Measurements from ENCODE around the gene IGFBP2. TPM values are rescaled to one million over a fixed set of nuclear protein-coding genes. Genes with fewer than 3 reads are reported as not detected.
A peak's percentile ranks its signal among the peaks of the same experiment; 100 is the strongest.

IGFBP2 gene
- total RNA-seq, 1 experiment from 2014 or later: 363 TPM

- H3K23me2 ChIP-seq (ENCODE audit: insufficient read length, low read depth, low read length, poor library complexity, severe bottlenecking): peaks cover 7% of the 10 kb centered on the region
- Mint-ChIP-seq H3K36me3 (ENCODE audit: insufficient read depth in 1 of 3, low read depth in 3 of 3) (peaks cover 0 to 4% (median 0%) of the 10 kb centered on the region in 3 experiments; a peak in 2 of 7 replicates), H3K9me3 (no peaks in the 10 kb centered on the region), H3K4me1 (peaks cover 44 to 51% of the 10 kb centered on the region in 2 experiments), H3K4me3 (peak overlapping the region; percentile 52 to 66), H3K27ac (peak overlapping the region; percentile 59 to 76 (median 74); a peak in 4 of 7 replicates), H3K27me3 (ENCODE audit: low read depth) (peaks cover 34% of the 10 kb centered on the region)
- H3T11ph ChIP-seq (ENCODE audit: low read length): peak overlapping the region; percentile 26
- H2BK15ac ChIP-seq (ENCODE audit: low read depth, low read length): no peak overlapping the region
- peaks cover 16% of the 10 kb centered on the region; the same call in 1 of the 2 replicates for H3K4me1 ChIP-seq (ENCODE audit: insufficient read depth, low read length)
- H2AFZ ChIP-seq (ENCODE audit: low read length): peak overlapping the region; percentile 74
- no peaks in the 10 kb centered on the region; the same call in 1 of the 2 replicates for H3K27me3 ChIP-seq (ENCODE audit: insufficient read depth, low read length)
- no peaks in the 10 kb centered on the region for H3K79me1 ChIP-seq (ENCODE audit: insufficient read depth, low read depth, low read length, poor library complexity, severe bottlenecking)
- no peak overlapping the region for H2BK12ac ChIP-seq (ENCODE audit: insufficient read length, low read depth, low read length)
- H4K8ac ChIP-seq (replicated peaks; ENCODE audit: insufficient read length, low read depth, low read length): no peak overlapping the region
- peak overlapping the region; percentile 34 for H3K18ac ChIP-seq (ENCODE audit: insufficient read length, low read depth, low read length)
- no peaks in the 10 kb centered on the region for H4K20me1 ChIP-seq (ENCODE audit: control insufficient read depth, insufficient read depth, insufficient read length)
- H3K9ac ChIP-seq (ENCODE audit: extremely low read depth, insufficient read length, low read length): no peak overlapping the region
- H4K91ac ChIP-seq (ENCODE audit: insufficient read length, low read depth, low read length): no peak overlapping the region
- no peak overlapping the region for H2BK120ac ChIP-seq (ENCODE audit: low read depth, low read length, poor library complexity, severe bottlenecking)
- no peak overlapping the region for H3K23ac ChIP-seq (ENCODE audit: insufficient read length, low read depth, low read length)
- H3K27ac ChIP-seq (ENCODE audit: insufficient read length, low read depth, low read length): no peak overlapping the region
- H3K14ac ChIP-seq (ENCODE audit: insufficient read depth, low read length): peak overlapping the region; percentile 89
- DNase-seq: peak; percentile 77
- no peaks in the 10 kb centered on the region for H3K9me3 ChIP-seq (ENCODE audit: control insufficient read depth, low read depth, low read length)
- TF ChIP-seq CTCF (conservative IDR thresholded peaks at IDR 0.05): no peak
- peak overlapping the region; percentile 81 for H4K5ac ChIP-seq (ENCODE audit: insufficient read length, low read depth, low read length)
- H3K4me2 ChIP-seq (ENCODE audit: insufficient read depth, insufficient read length, low read length): peak overlapping the region; percentile 56
- WGBS (ENCODE audit: extremely low coverage, insufficient read length, low lambda C conversion rate): no CpG with 5 or more reads among the region's 20 CpGs
- H3K4ac ChIP-seq (ENCODE audit: low read depth, low read length): no peak overlapping the region; the same call in 1 of the 2 replicates
- H2AK5ac ChIP-seq (ENCODE audit: insufficient read length, low read length): no peak overlapping the region
- H2BK5ac ChIP-seq (ENCODE audit: insufficient read length, low read length): no peak overlapping the region
- no peaks in the 10 kb centered on the region for H3K79me2 ChIP-seq (ENCODE audit: insufficient read depth, low read length)
- H3K56ac ChIP-seq (ENCODE audit: insufficient read length, low read depth, low read length): peak overlapping the region; percentile 78
- H2BK20ac ChIP-seq (ENCODE audit: low read depth, low read length, poor library complexity, severe bottlenecking): no peak overlapping the region
Observed at GRCh38 chr2:216606551-216607276, 26.5 kb upstream of the IGFBP2 start.
